HG03097 (cell line): ENCODE data around the gene ARL3.
"Not testable (repeated sequence)": the region's sequence is repeated elsewhere in the genome, so short reads cannot be mapped to it uniquely, and the experiment has no call there.

ENCODE experiments used
- ATAC-seq: cut with Tn5 transposase; IDR thresholded peaks from one replicate; pipeline ENCODE4 v1.9.1; 2021; ENCODE audit not compliant: unreplicated experiment, low FRiP score

ARL3 gene

GRCh38 chr10:102675011-102675665, 39.1 kb downstream of the ARL3 start:
- ATAC-seq: no peak

GRCh38 chr10:102674566-102674965, 39.6 kb downstream of the ARL3 start:
- no peak for ATAC-seq

- no peak for ATAC-seq
Measured at GRCh38 chr10:102673819-102674511, 40.2 kb downstream of the ARL3 start.

- no peak for ATAC-seq
Measured at GRCh38 chr10:102673236-102673818, 40.9 kb downstream of the ARL3 start.

- no peak for ATAC-seq
Measured at GRCh38 chr10:102670871-102671434, 43.2 kb downstream of the ARL3 start.

GRCh38 chr10:102670065-102670670, 44.0 kb downstream of the ARL3 start:
- ATAC-seq: no peak

- no peak for ATAC-seq
Measured at GRCh38 chr10:102669206-102670064, 44.8 kb downstream of the ARL3 start.

GRCh38 chr10:102668326-102669107, 45.7 kb downstream of the ARL3 start:
- ATAC-seq: no peak

- not testable (repeated sequence) for ATAC-seq
Measured at GRCh38 chr10:102667411-102667810, 46.8 kb downstream of the ARL3 start.

GRCh38 chr10:102665904-102666509, 48.2 kb downstream of the ARL3 start:
- ATAC-seq: no peak

GRCh38 chr10:102661658-102662028, 52.6 kb downstream of the ARL3 start:
- no peak for ATAC-seq

- ATAC-seq: peak; percentile 78
Measured at GRCh38 chr10:102660888-102661657, 53.1 kb downstream of the ARL3 start.

- ATAC-seq: no peak
Measured at GRCh38 chr10:102658802-102659201, 55.4 kb downstream of the ARL3 start.

GRCh38 chr10:102657984-102658724, 56.0 kb downstream of the ARL3 start:
- no peak for ATAC-seq

- no peak for ATAC-seq
Measured at GRCh38 chr10:102657451-102657850, 56.7 kb downstream of the ARL3 start.

GRCh38 chr10:102656791-102657371, 57.3 kb downstream of the ARL3 start:
- no peak for ATAC-seq

- ATAC-seq: no peak
Measured at GRCh38 chr10:102656026-102656425, 58.2 kb downstream of the ARL3 start.
